GM18870 (cell line): ENCODE data around the gene HLTF.

Experiments used
- ATAC-seq: cut with Tn5 transposase; IDR thresholded peaks from one replicate; pipeline ENCODE4 v1.9.1; 2021; ENCODE audit warnings: moderate library complexity; ENCODE audit not compliant: unreplicated experiment

Gene HLTF

GRCh38 chr3:149087208-149087607 lies 875 bp upstream of the HLTF start:
- ATAC-seq = no peak

- peak; percentile 32 for ATAC-seq
Measured at GRCh38 chr3:149085828-149086231, 503 bp downstream of the HLTF start.

DNA sequence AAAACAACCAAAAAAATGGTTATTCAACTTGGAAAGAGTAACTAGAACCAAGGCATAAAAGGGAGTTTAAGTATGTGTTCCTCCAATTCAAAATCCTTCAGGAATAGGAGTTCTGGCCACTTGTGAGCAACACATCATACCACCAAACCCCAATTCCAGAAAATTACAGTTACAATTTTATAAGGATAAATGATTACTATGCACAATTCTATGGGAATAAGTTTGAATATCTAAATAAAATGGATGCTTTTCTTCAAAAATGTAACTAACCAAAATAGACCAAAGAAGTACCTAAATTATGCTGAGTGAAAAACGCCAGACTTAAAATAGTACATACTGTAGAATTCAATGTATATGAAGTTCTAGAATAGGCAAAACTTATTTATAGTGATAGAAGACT lies 4.6 kb downstream of the HLTF start:
- no peak for ATAC-seq

DNA sequence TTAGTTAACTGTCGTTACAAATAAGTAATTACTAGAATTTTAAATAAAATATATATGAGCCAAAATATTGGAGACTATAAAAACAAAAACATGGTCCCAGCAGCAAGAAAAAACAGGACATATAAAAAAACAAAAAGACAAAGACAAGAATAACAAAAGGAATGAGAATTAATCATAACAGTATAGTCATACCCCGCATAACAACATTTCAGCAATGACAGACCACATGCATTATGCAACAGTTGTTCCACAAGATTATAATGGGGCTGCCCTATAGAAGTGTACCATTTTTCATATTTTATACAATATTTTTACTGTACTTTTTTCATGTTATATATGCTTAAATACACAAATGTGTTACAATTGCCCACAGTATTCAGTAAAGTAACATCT lies 5.6 kb downstream of the HLTF start:
- ATAC-seq = no peak

- no peak for ATAC-seq
Measured at GRCh38 chr3:149080011-149080698, 6.2 kb downstream of the HLTF start.

GRCh38 chr3:149077628-149078027 lies 8.7 kb downstream of the HLTF start:
- no peak for ATAC-seq

DNA sequence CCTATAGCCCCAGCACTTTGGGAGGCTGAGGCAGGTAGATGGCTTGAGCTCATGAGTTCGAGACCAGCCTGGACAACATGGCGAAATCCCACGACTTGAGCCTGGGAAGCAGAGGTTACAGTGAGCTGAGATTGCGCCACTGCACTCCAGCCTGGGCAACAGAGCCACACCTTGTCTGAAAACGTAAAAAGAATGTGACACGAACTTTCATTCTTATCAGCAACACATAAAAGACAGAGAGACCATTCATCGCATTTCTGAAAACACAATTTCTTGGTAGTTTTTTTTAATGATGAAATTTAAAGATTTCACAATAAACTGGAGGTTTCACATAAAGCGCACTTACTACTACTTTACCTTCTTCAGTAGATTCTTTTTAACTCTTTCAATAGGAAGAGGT lies 18.4 kb downstream of the HLTF start:
- ATAC-seq = no peak

- ATAC-seq = no peak
Measured at GRCh38 chr3:149061776-149062175, 24.6 kb downstream of the HLTF start.

- ATAC-seq = peak; percentile 52
Measured at GRCh38 chr3:149058602-149059001, 27.7 kb downstream of the HLTF start.

DNA sequence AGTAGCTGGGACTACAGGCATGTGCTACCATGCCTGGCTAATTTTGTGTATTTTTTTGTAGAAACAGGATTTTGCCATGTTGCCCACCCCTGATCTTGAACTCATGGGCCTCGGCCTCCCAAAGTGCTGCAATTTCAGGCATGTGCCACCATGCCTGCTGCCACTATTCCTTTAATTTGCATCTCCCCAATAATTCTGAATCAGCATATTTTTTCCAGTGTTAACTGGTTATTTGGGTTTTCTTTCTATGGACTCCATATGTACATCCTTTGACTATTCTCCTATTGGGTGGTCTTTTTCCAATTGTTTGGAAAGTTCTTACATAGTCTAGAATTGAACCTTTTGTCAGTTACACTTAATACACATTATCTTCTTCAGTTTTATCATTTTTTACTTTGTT lies 28.1 kb downstream of the HLTF start:
- ATAC-seq = no peak

DNA sequence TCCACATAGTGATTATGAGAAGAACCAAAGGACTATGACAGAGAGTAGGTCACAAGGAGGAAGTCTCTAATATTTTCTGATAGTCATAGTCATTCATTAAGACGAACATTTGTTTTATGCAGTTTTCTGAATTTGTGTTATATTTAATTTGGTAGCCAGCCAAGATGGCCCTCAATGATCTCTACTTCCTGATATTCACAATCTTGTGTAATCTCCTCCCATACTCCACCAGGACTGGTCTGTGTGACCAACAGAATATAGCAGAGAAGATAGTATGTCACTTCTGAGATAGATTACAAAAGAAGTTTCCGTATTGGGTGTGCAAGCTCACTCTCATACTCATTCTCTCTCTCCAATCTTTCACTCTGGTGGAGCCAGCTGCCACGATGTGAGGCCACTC lies 30.8 kb downstream of the HLTF start:
- no peak for ATAC-seq

- ATAC-seq = no peak
Measured at GRCh38 chr3:149044339-149045083, 41.8 kb downstream of the HLTF start.

DNA sequence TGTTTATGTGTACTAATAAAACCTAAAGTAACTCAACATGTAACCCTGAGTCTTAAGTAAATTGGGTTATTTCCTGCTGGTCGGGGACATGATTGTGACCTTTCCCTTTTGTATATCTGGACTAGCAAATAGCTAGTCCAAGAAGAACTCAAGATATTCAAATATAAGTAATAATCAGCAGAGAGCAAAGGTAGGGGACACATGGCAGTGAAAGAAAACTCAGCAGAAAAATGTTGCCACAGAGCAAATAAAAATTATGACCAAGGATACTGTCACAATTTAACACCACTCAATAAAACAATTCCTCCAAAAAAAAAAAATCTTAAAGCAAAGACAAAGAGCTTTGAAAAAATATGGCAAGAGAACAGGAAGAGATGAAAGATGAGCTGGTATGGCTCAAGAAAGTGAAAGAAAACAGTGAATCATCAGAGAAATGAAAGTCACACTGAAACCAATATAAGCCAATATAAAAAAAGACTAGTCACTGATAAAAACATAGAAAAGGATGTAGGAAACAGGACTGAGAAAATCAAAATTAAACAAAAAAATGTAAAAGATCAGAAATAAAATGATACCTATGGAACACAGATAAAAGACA lies 43.4 kb downstream of the HLTF start:
- ATAC-seq = peak; percentile 90

- no peak for ATAC-seq
Measured at GRCh38 chr3:149038322-149038721, 48.0 kb downstream of the HLTF start.

- ATAC-seq = no peak
Measured at GRCh38 chr3:149037684-149038083, 48.6 kb downstream of the HLTF start.

GRCh38 chr3:149031096-149031495 lies 55.2 kb downstream of the HLTF start:
- no peak for ATAC-seq

DNA sequence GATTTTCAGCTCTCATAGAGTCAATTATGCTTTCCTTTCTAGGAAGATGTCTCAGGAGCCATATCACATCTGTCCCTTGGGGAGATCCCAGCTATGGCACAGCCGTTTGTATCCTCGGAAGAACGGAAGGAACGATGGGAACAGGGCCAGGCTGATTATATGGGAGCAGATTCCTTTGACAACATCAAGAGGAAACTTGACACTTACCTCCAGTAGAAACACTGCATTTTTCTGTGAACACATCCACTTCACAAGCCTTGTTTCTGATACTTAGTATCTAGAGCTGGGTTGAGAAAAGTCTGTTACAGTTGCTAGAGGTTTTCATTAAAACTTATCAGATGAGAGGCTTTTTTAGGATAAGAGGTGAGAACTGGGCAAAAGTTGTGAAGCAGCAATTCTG lies 59.6 kb downstream of the HLTF start:
- ATAC-seq = no peak

- no peak for ATAC-seq
Measured at GRCh38 chr3:149023951-149024350, 62.4 kb downstream of the HLTF start.

DNA sequence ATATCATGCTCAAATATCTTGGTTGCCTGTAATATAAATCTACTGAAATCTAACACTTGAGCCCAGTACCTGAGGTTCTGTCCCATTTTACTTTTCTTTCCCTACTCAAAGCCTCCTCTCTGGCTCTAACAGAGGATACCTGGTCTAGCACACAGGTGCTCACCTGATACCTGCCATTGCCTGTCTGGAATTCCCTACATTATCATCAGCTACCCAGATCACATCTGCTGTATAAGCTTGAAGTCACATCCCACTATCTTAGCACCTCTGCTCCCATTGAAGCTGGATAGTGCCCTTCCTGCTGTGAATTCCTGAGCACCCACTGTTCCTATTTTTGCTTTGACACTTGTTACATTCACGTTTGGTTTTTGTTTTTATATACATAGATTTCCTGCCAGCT lies 64.5 kb downstream of the HLTF start:
- no peak for ATAC-seq

DNA sequence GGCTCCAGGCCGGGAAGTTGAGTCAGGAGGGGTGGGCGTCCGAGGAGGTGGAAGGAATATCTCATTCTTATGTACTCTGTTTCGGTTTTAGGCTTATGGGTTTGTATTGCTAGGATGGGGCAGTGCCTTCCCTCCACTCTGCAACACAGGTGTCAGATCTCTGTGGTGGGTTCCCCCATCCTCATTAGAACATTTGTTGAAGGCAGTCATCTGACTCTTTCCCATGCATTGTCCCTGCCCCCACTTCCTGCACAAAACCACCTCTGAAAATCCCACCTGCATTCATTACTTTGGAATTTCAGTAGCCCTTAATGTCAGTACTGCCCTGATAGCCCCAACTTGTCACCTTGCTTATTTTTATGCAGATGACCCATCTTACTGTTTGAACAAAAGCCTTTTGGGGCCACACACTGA lies 65.5 kb downstream of the HLTF start:
- ATAC-seq = no peak

GRCh38 chr3:149020196-149020838 lies 66.0 kb downstream of the HLTF start:
- no peak for ATAC-seq

- ATAC-seq = no peak
Measured at GRCh38 chr3:149019580-149019979, 66.8 kb downstream of the HLTF start.
